Trophoblast cell (in vitro differentiated cells and primary cell): ENCODE data around the gene TGM5.
A peak's percentile ranks its signal among the peaks of the same experiment; 100 is the strongest.
"Not testable (repeated sequence)": the region's sequence is repeated elsewhere in the genome, so short reads cannot be mapped to it uniquely, and the experiment has no call there.

ENCODE experiments used
- DNase-seq, 2 donors: peaks; one replicate each; pipeline ENCODE4 v3.0.0-alpha.2; 2016
- H2AFZ ChIP-seq: 2 replicates; pipeline ENCODE4 v1.6.1; 2013; ENCODE audit warnings: low read length, moderate library complexity, mild to moderate bottlenecking; ENCODE audit not compliant: insufficient read depth, poor library complexity
- H2AK5ac ChIP-seq: 2 replicates; pipeline ENCODE4 v1.6.1; 2013; ENCODE audit warnings: mild to moderate bottlenecking, low read length
- H2BK120ac ChIP-seq: 2 replicates; pipeline ENCODE4 v1.6.1; 2013; ENCODE audit warnings: low read length, mild to moderate bottlenecking, moderate library complexity; ENCODE audit not compliant: insufficient read depth, poor library complexity
- H2BK12ac ChIP-seq: 2 replicates; pipeline ENCODE4 v1.6.1; 2013; ENCODE audit warnings: mild to moderate bottlenecking, low read length, moderate library complexity
- H2BK5ac ChIP-seq: 2 replicates; pipeline ENCODE4 v1.6.1; 2013; ENCODE audit warnings: low read length, low read depth, moderate library complexity, mild to moderate bottlenecking; ENCODE audit not compliant: poor library complexity
- H3K14ac ChIP-seq: 2 replicates; pipeline ENCODE4 v1.6.1; 2013; ENCODE audit warnings: mild to moderate bottlenecking, low read length
- H3K18ac ChIP-seq: 2 replicates; pipeline ENCODE4 v1.6.1; 2013; ENCODE audit warnings: mild to moderate bottlenecking, low read length
- H3K23ac ChIP-seq: 2 replicates; pipeline ENCODE4 v1.6.1; 2013; ENCODE audit warnings: low read length
- H3K27ac ChIP-seq: 2 replicates; pipeline ENCODE4 v1.5.1; 2013; ENCODE audit warnings: low read depth, mild to moderate bottlenecking, inconsistent platforms, low read length, moderate library complexity
- H3K27me3 ChIP-seq: 2 replicates; pipeline ENCODE4 v1.6.1; 2013; ENCODE audit warnings: inconsistent platforms, mild to moderate bottlenecking, low read length, moderate library complexity; ENCODE audit not compliant: insufficient read depth
- H3K36me3 ChIP-seq, 2 experiments: 1 replicate in 1 of 2; 2 replicates in 1 of 2; pipeline ENCODE4 v1.6.1; 2013; ENCODE audit warnings: low read length in 2 of 2, mild to moderate bottlenecking in 2 of 2, moderate library complexity in 1 of 2; ENCODE audit not compliant: insufficient read depth in 2 of 2, control insufficient read depth in 1 of 2
- H3K4ac ChIP-seq: 2 replicates; pipeline ENCODE4 v1.6.1; 2013; ENCODE audit warnings: low read depth, mild to moderate bottlenecking, low read length, moderate library complexity
- H3K4me1 ChIP-seq, 2 experiments: 1 replicate in 1 of 2; 2 replicates in 1 of 2; pipeline ENCODE4 v1.6.1; 2013; ENCODE audit warnings: low read length in 2 of 2, mild to moderate bottlenecking in 2 of 2, moderate library complexity in 1 of 2; ENCODE audit not compliant: insufficient read depth in 2 of 2, control insufficient read depth in 1 of 2
- H3K4me2 ChIP-seq: 2 replicates; pipeline ENCODE4 v1.6.1; 2013; ENCODE audit warnings: inconsistent platforms, mild to moderate bottlenecking, low read length, moderate library complexity
- H3K4me3 ChIP-seq: 2 replicates; pipeline ENCODE4 v1.5.1; 2013; ENCODE audit warnings: mild to moderate bottlenecking, low read depth, low read length, inconsistent platforms
- H3K79me1 ChIP-seq: one replicate; pipeline ENCODE4 v1.6.1; 2013; ENCODE audit warnings: low read length
- H3K79me2 ChIP-seq: 2 replicates; pipeline ENCODE4 v1.6.1; 2013; ENCODE audit warnings: low read length, mild to moderate bottlenecking; ENCODE audit not compliant: control insufficient read depth, insufficient read depth, poor library complexity
- H3K9ac ChIP-seq: 2 replicates; pipeline ENCODE4 v1.6.1; 2013; ENCODE audit warnings: mild to moderate bottlenecking, low read length
- H3K9me3 ChIP-seq: 2 replicates; pipeline ENCODE4 v1.6.1; 2013; ENCODE audit warnings: low read depth, mild to moderate bottlenecking, control low read depth, inconsistent platforms, low read length; ENCODE audit not compliant: insufficient read depth
- H4K12ac ChIP-seq: 2 replicates; pipeline ENCODE4 v1.6.1; 2013; ENCODE audit warnings: low read depth, mild to moderate bottlenecking, low read length, moderate library complexity
- H4K8ac ChIP-seq: 2 replicates; pipeline ENCODE4 v1.6.1; 2013; ENCODE audit warnings: low read depth, mild to moderate bottlenecking, low read length, moderate library complexity
- H4K91ac ChIP-seq: one replicate; pipeline ENCODE4 v1.6.1; 2013; ENCODE audit warnings: low read depth, mild to moderate bottlenecking, low read length, moderate library complexity
- WGBS: extraction: QIAGEN DNeasy Blood & Tissue Kit; methylation state at CpG from one replicate; pipeline ENCODE4 v1.1.7; 2013; ENCODE audit warnings: missing lambda C conversion rate; ENCODE audit not compliant: insufficient read length, insufficient coverage; ENCODE audit errors: extremely low coverage; 5-methylcytosine and 5-hydroxymethylcytosine counted together

TGM5 gene

GRCh38 chr15:43226436-43227305, 40.1 kb downstream of the TGM5 start:
- Histone ChIP-seq H4K8ac (no peak overlapping the region), H3K79me2 (no peaks in the 10 kb centered on the region), H2BK12ac (no peak overlapping the region), H3K4me2 (no peak overlapping the region), H3K23ac (no peak overlapping the region), H4K91ac (no peak overlapping the region), H3K9ac (no peak overlapping the region), H2AFZ (no peak overlapping the region), H4K12ac (no peak overlapping the region), H3K9me3 (no peaks in the 10 kb centered on the region), H2AK5ac (no peak overlapping the region), H3K4me1 (peaks cover 0 to 3% of the 10 kb centered on the region in 2 experiments), H3K27ac (no peak overlapping the region), H3K4ac (no peak overlapping the region), H3K14ac (no peak overlapping the region), H2BK5ac (no peak overlapping the region), H3K4me3 (no peak overlapping the region), H3K27me3 (no peaks in the 10 kb centered on the region), H3K18ac (no peak overlapping the region), H3K79me1 (no peaks in the 10 kb centered on the region), H3K36me3 (no peaks in the 10 kb centered on the region), H2BK120ac (no peak overlapping the region)
- DNase-seq: no peak
- no CpG with 5 or more reads among the region's 57 CpGs for WGBS

GRCh38 chr15:43225950-43226255, 40.8 kb downstream of the TGM5 start:
- H3K23ac ChIP-seq, H2AK5ac ChIP-seq, H3K14ac ChIP-seq, H3K4ac ChIP-seq, H2AFZ ChIP-seq, H3K9me3 ChIP-seq, DNase-seq, H3K27me3 ChIP-seq, H3K4me1 ChIP-seq, H2BK12ac ChIP-seq, H3K27ac ChIP-seq, H3K9ac ChIP-seq, H3K18ac ChIP-seq, H4K12ac ChIP-seq, H3K79me2 ChIP-seq, H2BK5ac ChIP-seq, H3K79me1 ChIP-seq, H4K8ac ChIP-seq, H3K36me3 ChIP-seq, H3K4me2 ChIP-seq, H2BK120ac ChIP-seq, H4K91ac ChIP-seq, H3K4me3 ChIP-seq: not testable (repeated sequence)
- no CpG with 5 or more reads among the region's 12 CpGs for WGBS

GRCh38 chr15:43225201-43225949, 41.4 kb downstream of the TGM5 start:
- Histone ChIP-seq H3K4me1 (no peaks in the 10 kb centered on the region), H2AK5ac (no peak overlapping the region), H3K4me3 (no peak overlapping the region), H3K9ac (no peak overlapping the region), H3K4me2 (no peak overlapping the region), H2BK5ac (no peak overlapping the region), H3K79me1 (no peaks in the 10 kb centered on the region), H2BK12ac (no peak overlapping the region), H3K4ac (no peak overlapping the region), H3K79me2 (no peaks in the 10 kb centered on the region), H3K18ac (no peak overlapping the region), H3K27ac (no peak overlapping the region), H3K27me3 (no peaks in the 10 kb centered on the region), H4K91ac (no peak overlapping the region), H3K14ac (no peak overlapping the region), H4K12ac (no peak overlapping the region), H3K23ac (no peak overlapping the region), H2AFZ (no peak overlapping the region), H3K9me3 (no peaks in the 10 kb centered on the region), H4K8ac (no peak overlapping the region), H3K36me3 (no peaks in the 10 kb centered on the region), H2BK120ac (no peak overlapping the region)
- peak; percentile 57 to 89 for DNase-seq
- WGBS: no CpG with 5 or more reads among the region's 16 CpGs

- H3K9me3 ChIP-seq: no peaks in the 10 kb centered on the region
- H3K27ac ChIP-seq: no peak overlapping the region
- H2AFZ ChIP-seq: no peak overlapping the region
- no peak overlapping the region for H4K12ac ChIP-seq
- H3K23ac ChIP-seq: no peak overlapping the region
- no peak overlapping the region for H4K91ac ChIP-seq
- H3K27me3 ChIP-seq: no peaks in the 10 kb centered on the region
- no peak overlapping the region for H3K18ac ChIP-seq
- no peak overlapping the region for H2BK5ac ChIP-seq
- no peak overlapping the region for H4K8ac ChIP-seq
- no peaks in the 10 kb centered on the region for H3K36me3 ChIP-seq
- H2BK12ac ChIP-seq: no peak overlapping the region
- H3K4me1 ChIP-seq: no peaks in the 10 kb centered on the region
- no peak overlapping the region for H3K4me2 ChIP-seq
- no peak for DNase-seq
- no peaks in the 10 kb centered on the region for H3K79me2 ChIP-seq
- H2BK120ac ChIP-seq: no peak overlapping the region
- H2AK5ac ChIP-seq: no peak overlapping the region
- H3K9ac ChIP-seq: no peak overlapping the region
- no peak overlapping the region for H3K4ac ChIP-seq
- WGBS: no CpG with 5 or more reads among the region's 1 CpG
- H3K14ac ChIP-seq: no peak overlapping the region
- H3K4me3 ChIP-seq: no peak overlapping the region
- no peaks in the 10 kb centered on the region for H3K79me1 ChIP-seq
Observed at GRCh38 chr15:43221422-43221821, 45.3 kb downstream of the TGM5 start.
